Middle frontal gyrus (tissue), 1 donor: Measurements from ENCODE around the gene KBTBD13.
"Not testable (repeated sequence)": the region's sequence is repeated elsewhere in the genome, so short reads cannot be mapped to it uniquely, and the experiment has no call there.

ENCODE experiments used
- DNase-seq: peaks from one replicate; pipeline ENCODE4 v3.0.0-alpha.2; 2015; ENCODE audit warnings: low spot score; ENCODE audit errors: extremely low spot score

Gene KBTBD13

GRCh38 chr15:65069179-65069578 lies 7.4 kb upstream of the KBTBD13 start:
- DNase-seq, result no peak

- DNase-seq, result no peak
Measured at GRCh38 chr15:65069779-65070546, 6.6 kb upstream of the KBTBD13 start.

DNA sequence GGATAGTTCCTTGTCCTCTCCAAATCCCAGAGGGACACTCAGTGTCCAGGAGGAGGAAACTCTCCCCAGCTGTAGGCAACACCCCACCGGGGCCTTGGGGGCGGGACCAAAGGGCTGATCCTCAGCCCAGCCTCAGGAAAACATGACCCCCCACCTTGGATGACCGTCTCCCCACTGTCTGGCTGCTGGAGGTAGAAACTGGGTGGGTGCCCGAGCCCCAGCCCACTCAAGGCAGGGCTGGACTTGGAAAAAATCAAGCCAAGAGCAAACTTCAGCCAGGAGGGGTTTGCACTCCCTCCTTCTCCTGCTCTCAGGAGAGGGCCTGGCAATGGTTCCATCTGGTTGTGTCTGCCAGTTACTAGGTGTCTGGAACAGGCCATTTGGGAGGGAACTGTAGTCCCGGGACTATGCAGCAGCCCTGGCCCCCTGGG lies 5.2 kb upstream of the KBTBD13 start:
- no peak for DNase-seq

GRCh38 chr15:65072027-65072426 lies 4.5 kb upstream of the KBTBD13 start:
- DNase-seq, result no peak

DNA sequence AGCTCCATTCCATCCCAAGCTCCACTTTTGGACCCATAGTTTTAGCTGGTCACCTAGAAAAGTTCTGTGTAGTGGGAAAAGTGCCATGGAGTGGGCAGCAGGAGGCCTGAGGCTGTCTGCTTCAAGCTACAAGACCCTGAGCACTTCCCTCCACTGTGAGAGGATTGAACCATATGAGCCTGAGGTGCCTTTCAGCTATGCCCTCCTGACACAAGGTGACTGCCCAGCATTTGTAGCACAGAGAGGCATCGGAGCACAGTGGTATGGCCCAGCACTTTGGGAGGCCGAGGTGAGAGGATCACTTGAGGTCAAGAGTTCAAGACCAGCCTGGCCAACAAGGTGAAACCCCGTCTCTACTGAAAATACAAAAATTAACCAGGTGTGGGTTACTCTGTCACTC lies 3.9 kb upstream of the KBTBD13 start:
- no peak for DNase-seq

GRCh38 chr15:65074946-65075345 lies 1.6 kb upstream of the KBTBD13 start:
- DNase-seq, result not testable (repeated sequence)

- DNase-seq, result not testable (repeated sequence)
Measured at GRCh38 chr15:65075607-65076395, 745 bp upstream of the KBTBD13 start.

DNA sequence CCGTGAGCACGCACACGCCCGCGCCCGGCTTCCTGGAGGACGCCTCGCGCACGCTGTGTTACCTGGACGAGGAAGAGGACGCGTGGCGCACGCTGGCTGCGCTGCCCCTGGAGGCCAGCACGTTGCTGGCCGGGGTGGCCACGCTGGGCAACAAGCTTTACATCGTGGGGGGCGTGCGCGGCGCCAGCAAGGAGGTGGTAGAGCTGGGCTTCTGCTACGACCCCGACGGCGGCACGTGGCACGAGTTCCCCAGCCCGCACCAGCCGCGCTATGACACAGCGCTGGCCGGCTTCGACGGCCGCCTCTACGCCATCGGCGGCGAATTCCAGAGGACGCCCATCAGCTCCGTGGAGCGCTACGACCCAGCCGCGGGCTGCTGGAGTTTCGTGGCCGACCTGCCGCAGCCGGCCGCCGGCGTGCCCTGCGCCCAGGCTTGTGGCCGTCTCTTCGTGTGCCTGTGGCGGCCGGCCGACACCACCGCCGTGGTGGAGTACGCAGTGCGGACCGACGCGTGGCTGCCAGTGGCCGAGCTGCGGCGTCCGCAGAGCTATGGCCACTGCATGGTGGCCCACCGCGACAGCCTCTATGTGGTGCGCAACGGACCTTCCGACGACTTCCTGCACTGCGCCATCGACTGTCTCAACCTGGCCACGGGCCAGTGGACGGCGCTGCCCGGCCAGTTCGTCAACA lies 890 bp downstream of the KBTBD13 start:
- DNase-seq, result no peak

GRCh38 chr15:65077981-65078352 lies 1.4 kb downstream of the KBTBD13 start:
- no peak for DNase-seq

- DNase-seq, result no peak
Measured at GRCh38 chr15:65079580-65079979, 3.0 kb downstream of the KBTBD13 start.

DNA sequence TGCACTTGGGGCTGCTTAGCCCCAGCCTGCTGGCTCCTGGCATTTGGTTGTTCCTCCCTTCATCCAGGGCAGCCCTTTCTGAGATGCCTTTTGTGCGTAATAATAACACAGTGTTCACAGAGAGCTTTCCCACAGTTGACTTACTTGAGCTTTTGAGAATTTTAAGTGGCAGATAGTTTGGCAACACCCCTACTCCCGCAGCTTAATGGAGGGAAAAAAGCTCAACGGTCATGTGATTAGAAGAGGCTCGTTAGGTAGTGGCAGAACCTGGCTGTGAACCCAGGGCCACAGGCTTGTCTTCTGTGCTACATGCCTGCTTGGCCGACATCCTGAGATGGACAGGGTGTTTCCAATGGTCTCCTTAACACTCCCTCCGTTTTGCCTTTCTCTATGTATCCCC lies 4.7 kb downstream of the KBTBD13 start:
- DNase-seq, result no peak

DNA sequence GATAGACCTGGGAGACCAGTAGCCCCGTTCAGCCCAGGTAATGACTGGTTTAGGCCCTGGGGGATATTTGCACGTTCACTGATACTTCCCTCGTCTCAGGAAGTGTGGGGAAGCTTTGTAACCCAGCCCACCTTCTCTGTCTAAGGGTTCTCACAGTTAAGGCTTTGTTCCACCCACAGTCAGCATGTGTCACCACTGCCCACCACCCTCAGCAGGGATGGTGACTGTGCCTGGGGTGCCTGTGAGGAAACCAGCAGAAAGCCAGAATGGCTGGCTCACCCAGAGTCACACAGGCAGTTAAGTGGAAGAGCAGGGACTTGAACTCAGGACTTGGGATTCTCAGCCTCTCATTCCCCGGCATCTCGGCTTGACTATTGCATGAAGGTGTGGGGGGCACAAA lies 5.2 kb downstream of the KBTBD13 start:
- DNase-seq, result no peak

DNA sequence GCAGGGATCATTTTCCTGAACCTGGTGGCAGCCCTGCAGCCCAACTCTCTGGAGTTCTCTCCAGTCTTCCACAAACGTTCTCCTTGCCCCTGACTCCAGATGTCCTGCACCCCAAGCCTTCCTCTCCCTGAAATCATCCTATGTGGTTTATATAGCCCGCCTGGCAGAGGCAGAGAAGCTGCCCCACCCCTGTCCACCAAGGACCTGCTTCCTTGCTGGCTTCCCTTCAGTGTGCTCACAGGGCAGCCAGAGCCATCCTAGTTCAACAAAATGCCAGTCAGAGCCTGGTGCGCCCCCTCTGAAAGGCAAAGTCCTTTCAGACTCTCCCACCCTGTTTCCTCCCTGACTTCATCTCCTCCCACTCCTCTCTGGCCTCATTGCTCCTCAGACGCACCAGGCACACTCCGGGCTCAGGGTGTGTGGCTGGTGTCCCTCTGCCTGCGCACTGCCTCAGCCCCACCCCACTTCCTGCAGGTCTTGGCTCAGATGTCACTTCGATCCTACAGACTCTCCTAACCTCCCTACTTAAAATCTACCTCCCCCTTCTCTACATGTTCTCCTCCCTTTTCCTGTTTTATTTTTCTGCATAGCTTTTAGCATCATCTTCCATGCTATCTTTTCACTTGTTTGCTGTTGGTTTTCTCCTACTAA lies 5.9 kb downstream of the KBTBD13 start:
- DNase-seq, result no peak

- no peak for DNase-seq
Measured at GRCh38 chr15:65083262-65083701, 6.7 kb downstream of the KBTBD13 start.

GRCh38 chr15:65084500-65085206 lies 8.1 kb downstream of the KBTBD13 start:
- DNase-seq, result no peak

GRCh38 chr15:65085207-65085753 lies 8.7 kb downstream of the KBTBD13 start:
- DNase-seq, result no peak

- DNase-seq, result no peak
Measured at GRCh38 chr15:65085990-65086679, 9.6 kb downstream of the KBTBD13 start.

DNA sequence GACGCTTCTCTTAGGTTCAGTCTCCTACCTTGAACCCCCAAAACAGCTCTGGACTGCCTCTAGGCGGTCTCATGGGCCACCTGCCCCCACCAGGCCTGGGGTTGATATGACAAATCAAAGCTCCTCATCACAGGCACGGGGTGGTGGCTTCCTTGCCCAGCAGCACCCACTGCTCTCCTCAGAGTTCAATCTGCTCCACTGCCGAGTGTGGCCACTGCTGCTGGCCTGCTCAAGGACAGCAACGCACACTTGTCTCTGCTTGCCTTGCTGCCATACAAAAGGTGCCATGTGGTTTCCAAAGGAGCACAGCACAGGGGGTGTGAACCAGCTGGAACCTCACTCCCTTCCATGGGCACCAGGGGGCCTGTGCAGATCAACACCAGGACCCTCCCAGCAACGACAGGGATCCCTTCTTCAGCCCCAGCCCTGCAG lies 10.2 kb downstream of the KBTBD13 start:
- no peak for DNase-seq

- no peak for DNase-seq
Measured at GRCh38 chr15:65087411-65087810, 10.9 kb downstream of the KBTBD13 start.
